Measurements from ENCODE around the gene GPR55.

DNA sequence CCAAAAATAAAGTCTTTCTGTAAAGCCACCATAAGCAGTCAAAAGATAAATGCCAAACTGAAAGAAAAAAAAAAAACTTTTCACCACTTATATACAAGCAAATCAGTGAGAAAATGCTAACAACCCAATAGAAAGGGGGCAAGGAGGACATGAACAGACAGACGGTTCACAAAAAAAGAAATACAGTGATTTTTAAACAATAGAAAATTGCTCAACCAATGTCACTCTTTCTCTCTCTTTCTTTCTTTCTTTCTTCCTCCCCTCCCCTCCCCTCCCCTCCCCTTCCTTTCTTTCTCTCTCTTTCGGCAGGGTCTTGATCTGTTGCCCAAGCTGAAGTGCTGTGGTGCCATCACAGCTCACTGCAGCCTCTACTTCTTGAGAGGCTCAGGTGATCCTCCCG is 42.1 kb upstream of the GPR55 start:
- TF ChIP-seq ZNF391 (tag by site-specific recombination; IDR thresholded peaks at IDR 0.05; ENCODE audit: borderline replicate concordance, low read depth) (no peak), ZNF558 (tag by site-specific recombination; IDR thresholded peaks at IDR 0.05) (no peak), ZNF354C (tag by site-specific recombination; IDR thresholded peaks at IDR 0.05; ENCODE audit: borderline replicate concordance, low read depth) (no peak)
